Tibial nerve (tissue), 4 donors: ENCODE results near the gene ELP5. TPM values are rescaled to one million over a fixed set of nuclear protein-coding genes. Genes with fewer than 3 reads are reported as not detected.

ENCODE experiments used
- DNase-seq, 2 donors: peaks; one replicate each; pipeline ENCODE4 v3.0.0-alpha.2; 2019; ENCODE audit warnings: low spot score in 2 of 2
- H3K27ac ChIP-seq, 4 donors: fragments of 200-600 bp; sonication (generic) in 3 of 4; one replicate each; pipeline ENCODE4 v1.5.1; 2017 to 2019; ENCODE audit warnings: mild to moderate bottlenecking in 1 of 4
- H3K27me3 ChIP-seq, 2 donors: fragments of 200-600 bp; sonication (generic) in 1 of 2; one replicate each; pipeline versions ENCODE4 v1.5.1 to v1.6.0; 2017 to 2019
- H3K36me3 ChIP-seq, 3 donors: fragments of 200-600 bp; sonication (generic); one replicate each; pipeline ENCODE4 v1.5.1; 2018 to 2019
- H3K4me1 ChIP-seq, 4 donors: fragments of 200-600 bp; sonication (generic) in 3 of 4; one replicate each; pipeline ENCODE4 v1.5.1; 2017 to 2019
- H3K4me3 ChIP-seq, 4 donors: fragments of 200-600 bp; sonication (generic) in 3 of 4; one replicate each; pipeline ENCODE4 v1.5.1; 2017 to 2019; ENCODE audit warnings: mild to moderate bottlenecking in 1 of 4, moderate library complexity in 1 of 4
- H3K9me3 ChIP-seq, 4 donors: fragments of 200-600 bp; sonication (generic) in 3 of 4; one replicate each; pipeline ENCODE4 v1.5.1; 2017 to 2019
- EP300 ChIP-seq, 2 donors: sonication (generic); formaldehyde crosslinking; IDR thresholded peaks; one replicate each; pipeline ENCODE4 v1.6.1; 2017; ENCODE audit warnings: antibody characterized with exemption in 2 of 2, mild to moderate bottlenecking in 1 of 2
- POLR2A ChIP-seq, 2 donors: fragments of 450-650 bp; IDR thresholded peaks; one replicate each; pipeline ENCODE4 v1.6.1; 2017; ENCODE audit warnings: antibody characterized with exemption in 2 of 2, mild to moderate bottlenecking in 2 of 2, moderate library complexity in 2 of 2
- WGBS, 2 donors: methylation state at CpG; one replicate each; pipeline ENCODE4 v1.1.5; 2018; 5-methylcytosine and 5-hydroxymethylcytosine counted together
- total RNA-seq, 4 donors: library from RNA; depleted of rRNA; stranded (reverse); fragments of >200 nt; gene quantifications; one replicate each; pipeline ENCODE4 v1.1.0, GENCODE V29; 2016
- TF ChIP-seq, protein P1 (sequence below), 5 experiments: fragments of 200-600 bp in 3 of 5; fragments of 450-650 bp in 2 of 5; sonication (generic) in 3 of 5; IDR thresholded peaks; one replicate each; pipeline ENCODE4 v1.5.1; 2016 to 2019; ENCODE audit warnings: antibody characterized with exemption in 5 of 5, mild to moderate bottlenecking in 3 of 5, moderate library complexity in 2 of 5

Gene ELP5
- total RNA-seq, 4 donors from 2014 or later: 21.9 to 28.7 (median 25.0) TPM

- Histone ChIP-seq H3K4me1 (peaks cover 0 to 58% (median 30%) of the 10 kb centered on the region in 4 donors), H3K4me3 (no peak overlapping the region), H3K27ac (no peak overlapping the region), H3K27me3 (no peaks in the 10 kb centered on the region), H3K9me3 (no peaks in the 10 kb centered on the region), H3K36me3 (peaks cover 3 to 35% (median 17%) of the 10 kb centered on the region in 3 donors)
- TF ChIP-seq POLR2A (IDR thresholded peaks at IDR 0.05): no peak
- TF ChIP-seq, protein P1, sequence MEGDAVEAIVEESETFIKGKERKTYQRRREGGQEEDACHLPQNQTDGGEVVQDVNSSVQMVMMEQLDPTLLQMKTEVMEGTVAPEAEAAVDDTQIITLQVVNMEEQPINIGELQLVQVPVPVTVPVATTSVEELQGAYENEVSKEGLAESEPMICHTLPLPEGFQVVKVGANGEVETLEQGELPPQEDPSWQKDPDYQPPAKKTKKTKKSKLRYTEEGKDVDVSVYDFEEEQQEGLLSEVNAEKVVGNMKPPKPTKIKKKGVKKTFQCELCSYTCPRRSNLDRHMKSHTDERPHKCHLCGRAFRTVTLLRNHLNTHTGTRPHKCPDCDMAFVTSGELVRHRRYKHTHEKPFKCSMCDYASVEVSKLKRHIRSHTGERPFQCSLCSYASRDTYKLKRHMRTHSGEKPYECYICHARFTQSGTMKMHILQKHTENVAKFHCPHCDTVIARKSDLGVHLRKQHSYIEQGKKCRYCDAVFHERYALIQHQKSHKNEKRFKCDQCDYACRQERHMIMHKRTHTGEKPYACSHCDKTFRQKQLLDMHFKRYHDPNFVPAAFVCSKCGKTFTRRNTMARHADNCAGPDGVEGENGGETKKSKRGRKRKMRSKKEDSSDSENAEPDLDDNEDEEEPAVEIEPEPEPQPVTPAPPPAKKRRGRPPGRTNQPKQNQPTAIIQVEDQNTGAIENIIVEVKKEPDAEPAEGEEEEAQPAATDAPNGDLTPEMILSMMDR (IDR thresholded peaks at IDR 0.05): no peak
- TF ChIP-seq EP300 (IDR thresholded peaks at IDR 0.05): no peak
- 78 to 80% methylated on average over 6 of the region's 6 CpGs for whole genome bisulfite sequencing, 2 donors
- no peak for DNase-seq
These were observed 2.8 kb upstream of the ELP5 start for GRCh38 chr17:7249214-7249613.

DNA sequence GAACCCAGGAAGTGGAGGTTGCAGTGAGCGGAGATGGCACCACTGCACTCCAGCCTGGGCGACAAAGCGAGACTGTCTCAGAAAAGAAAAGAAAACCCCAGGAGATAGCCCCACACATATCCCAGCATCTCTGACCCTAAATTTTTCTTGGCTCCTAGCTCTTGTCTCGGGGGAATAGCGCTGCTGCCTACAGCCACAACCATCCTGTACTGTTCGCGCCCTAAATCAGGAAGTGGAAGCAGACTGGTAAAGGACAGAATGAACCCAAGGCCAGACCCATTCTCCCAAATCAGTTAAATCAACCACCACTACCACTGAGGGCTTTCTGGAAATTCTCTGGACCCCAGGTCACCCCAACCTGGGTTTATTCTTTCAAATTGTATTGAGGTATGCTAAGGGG, 2.2 kb upstream of the ELP5 start:
- peaks cover 3 to 35% (median 14%) of the 10 kb centered on the region in 3 donors for H3K36me3 ChIP-seq
- H3K4me1 ChIP-seq: peaks cover 0 to 57% (median 30%) of the 10 kb centered on the region in 4 donors
- H3K27me3 ChIP-seq: no peaks in the 10 kb centered on the region
- DNase-seq: no peak
- WGBS, 2 donors: 75 to 77% methylated on average over 7 of the region's 7 CpGs
- H3K27ac ChIP-seq: peak overlapping the region in 3 of 4 donors; percentile 39 to 99 (median 99)
- TF ChIP-seq, protein P1 (IDR thresholded peaks at IDR 0.05): no peak
- TF ChIP-seq EP300 (IDR thresholded peaks at IDR 0.05) (no peak), POLR2A (IDR thresholded peaks at IDR 0.05) (no peak)
- H3K9me3 ChIP-seq: no peaks in the 10 kb centered on the region
- H3K4me3 ChIP-seq: peak overlapping the region in 2 of 4 donors; percentile 91 to 99

DNA sequence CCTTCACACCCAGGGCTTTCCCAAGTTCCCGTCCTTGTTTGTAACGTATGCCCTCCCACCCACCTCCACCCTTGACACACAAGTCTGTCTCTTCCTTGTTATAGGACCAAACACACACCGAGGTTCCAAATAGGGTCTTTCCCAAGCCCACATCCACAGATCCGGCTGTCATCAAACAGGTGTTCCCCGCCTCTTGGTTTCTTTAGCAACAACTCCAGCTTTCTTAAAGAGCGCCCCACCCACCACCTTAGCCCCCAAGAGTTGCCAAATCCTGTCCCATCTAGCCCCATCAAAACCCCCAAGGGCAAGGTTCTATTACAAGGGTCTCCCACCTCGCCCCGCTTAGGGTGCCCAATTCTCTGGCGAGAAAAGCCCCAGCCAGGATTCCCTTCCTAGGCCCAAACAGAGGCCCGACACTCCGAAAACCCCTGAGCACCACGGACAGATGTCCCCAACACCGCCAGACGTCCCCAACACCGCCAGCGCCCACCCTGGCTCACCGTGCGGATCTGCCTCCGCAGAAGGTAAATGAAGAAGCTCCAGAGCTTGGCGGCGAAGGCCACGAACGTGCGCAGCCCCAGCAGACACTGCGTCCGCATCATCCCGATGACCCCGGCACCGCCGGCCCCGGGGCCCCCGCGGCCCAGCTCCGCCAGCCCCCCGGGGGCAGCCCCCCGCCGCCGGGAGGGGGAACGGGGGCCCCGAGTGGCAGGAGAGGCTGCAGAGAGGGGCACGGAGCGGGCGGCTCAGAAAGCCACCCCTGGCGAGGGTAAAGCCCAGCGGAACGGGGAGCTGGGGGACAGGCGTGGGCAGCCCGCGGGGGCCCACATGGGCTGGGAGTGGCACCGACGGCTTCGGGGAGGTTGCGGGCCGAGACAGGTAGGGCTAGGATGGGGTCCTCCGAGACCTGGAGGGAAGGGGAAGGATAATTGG, 1.1 kb upstream of the ELP5 start:
- Histone ChIP-seq H3K9me3 (no peaks in the 10 kb centered on the region), H3K27me3 (no peaks in the 10 kb centered on the region), H3K27ac (peak overlapping the region; percentile 96 to 100 (median 99)), H3K4me3 (peak overlapping the region; percentile 69 to 99 (median 89)), H3K4me1 (peaks cover 0 to 57% (median 30%) of the 10 kb centered on the region in 4 donors), H3K36me3 (peaks cover 0 to 35% (median 3%) of the 10 kb centered on the region in 3 donors)
- WGBS, 2 donors: 1 to 2% methylated on average over 24 to 32 of the region's 55 CpGs
- DNase-seq: no peak
- TF ChIP-seq, protein P1 (IDR thresholded peaks at IDR 0.05): no peak
- TF ChIP-seq POLR2A (IDR thresholded peaks at IDR 0.05): no peak
- TF ChIP-seq EP300 (IDR thresholded peaks at IDR 0.05): no peak

DNA sequence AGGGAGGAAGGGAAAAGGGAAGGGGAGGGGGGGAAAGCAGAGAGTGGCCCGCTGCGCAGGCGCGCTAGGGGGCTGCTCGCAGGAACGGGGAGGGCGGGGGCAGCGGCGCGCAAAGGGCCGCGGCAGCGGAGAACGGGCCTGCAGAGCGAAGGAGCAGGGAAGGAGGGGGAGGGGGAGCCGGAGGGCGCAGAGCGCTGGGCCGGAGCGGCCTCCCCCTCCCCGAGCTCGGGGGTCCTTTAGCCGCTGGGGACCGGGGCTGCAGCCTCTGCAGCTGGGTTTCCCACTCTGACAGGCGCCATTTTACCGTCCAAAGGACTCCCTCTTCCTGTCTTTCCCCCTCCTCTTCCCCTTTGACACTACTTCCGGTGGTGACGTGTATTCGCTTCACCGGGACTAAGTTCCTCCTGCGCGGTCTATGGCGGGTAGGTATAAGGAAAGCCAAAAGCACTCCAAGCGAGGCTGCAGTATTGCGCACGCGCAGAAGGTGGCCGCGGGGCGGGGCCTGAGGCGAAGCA, 297 bp upstream of the ELP5 start, which contains the start of gene CTDNEP1:
CTDNEP1 (minus strand) TSS at position 74 of the 515 bp plus-strand sequence. CDS start 438 bp downstream, outside the sequence.
- peak within 1 kb of the TSS; percentile 69 to 99 (median 89) for H3K4me3 ChIP-seq
- TF ChIP-seq POLR2A (IDR thresholded peaks at IDR 0.05) (peak; percentile 58 to 66), EP300 (IDR thresholded peaks at IDR 0.05) (peak in 1 of 2 donors; percentile 99)
- TF ChIP-seq, protein P1 (IDR thresholded peaks at IDR 0.05): no peak
- H3K4me1 ChIP-seq: peaks cover 0 to 57% (median 30%) of the 10 kb centered on the region in 4 donors
- H3K36me3 ChIP-seq: peaks cover 0 to 35% (median 0%) of the 10 kb centered on the region in 3 donors
- H3K27me3 ChIP-seq: no peaks in the 10 kb centered on the region
- 0 to 2% methylated on average over 40 to 41 of the region's 41 CpGs for WGBS, 2 donors
- DNase-seq: peak; percentile 96 to 98
- H3K9me3 ChIP-seq: no peaks in the 10 kb centered on the region
- peak within 1 kb of the TSS; percentile 96 to 100 (median 99) for H3K27ac ChIP-seq
